Lower leg skin (tissue), 3 donors: ENCODE measurements around the gene PDE1A.

ENCODE experiments used
- CTCF ChIP-seq, 3 donors: fragments of 450-650 bp; IDR thresholded peaks; one replicate each; pipeline ENCODE4 v1.5.1; 2016; ENCODE audit warnings: antibody characterized with exemption in 3 of 3, mild to moderate bottlenecking in 3 of 3, moderate library complexity in 2 of 3
- POLR2A ChIP-seq, 2 donors: fragments of 450-650 bp; IDR thresholded peaks; one replicate each; pipeline ENCODE4 v1.6.1; 2016 to 2017; ENCODE audit warnings: antibody characterized with exemption in 2 of 2, mild to moderate bottlenecking in 1 of 2, moderate library complexity in 1 of 2

GRCh38 chr2:182208421-182208820, 218.4 kb downstream of the PDE1A start:
- TF ChIP-seq CTCF (IDR thresholded peaks at IDR 0.05) (no peak), POLR2A (IDR thresholded peaks at IDR 0.05) (no peak)
